Peyer's patch (tissue), 4 donors: Measurements from ENCODE around the gene NKX6-2. TPM values are rescaled to one million over a fixed set of nuclear protein-coding genes. Genes with fewer than 3 reads are reported as not detected.

Experiments
- DNase-seq, 3 donors: peaks; one replicate each; pipeline ENCODE4 v3.0.0-alpha.2; 2017 to 2019
- H3K27ac ChIP-seq, 4 donors: fragments of 200-600 bp; sonication (generic); one replicate each; pipeline ENCODE4 v1.5.1; 2016 to 2019
- H3K27me3 ChIP-seq, 2 donors: fragments of 200-600 bp; sonication (generic); one replicate each; pipeline ENCODE4 v1.5.1; 2019
- H3K36me3 ChIP-seq, 3 donors: fragments of 200-600 bp; sonication (generic); one replicate each; pipeline ENCODE4 v1.5.1; 2016 to 2019
- H3K4me1 ChIP-seq, 4 donors: fragments of 200-600 bp; sonication (generic); one replicate each; pipeline ENCODE4 v1.5.1; 2016 to 2019
- H3K4me3 ChIP-seq, 4 donors: fragments of 200-600 bp; sonication (generic); 1 replicate in 3 of 4; 2 replicates in 1 of 4; pipeline ENCODE4 v1.5.1; 2016 to 2019; ENCODE audit warnings: mild to moderate bottlenecking in 1 of 4
- H3K9me3 ChIP-seq, 4 donors: fragments of 200-600 bp; sonication (generic); one replicate each; pipeline ENCODE4 v1.5.1; 2016 to 2019; ENCODE audit warnings: mild to moderate bottlenecking in 1 of 4
- CTCF ChIP-seq, 6 experiments: fragments of 450-650 bp in 4 of 6; fragments of 200-600 bp in 2 of 6; sonication (generic) in 1 of 6; IDR thresholded peaks; one replicate each; pipeline ENCODE4 v1.5.1; 2017 to 2019; ENCODE audit warnings: antibody characterized with exemption in 6 of 6, mild to moderate bottlenecking in 3 of 6, moderate library complexity in 1 of 6
- POLR2A ChIP-seq, 2 donors: fragments of 450-650 bp; IDR thresholded peaks; one replicate each; pipeline ENCODE4 v1.5.1; 2017; ENCODE audit warnings: antibody characterized with exemption in 2 of 2, mild to moderate bottlenecking in 2 of 2, moderate library complexity in 2 of 2
- total RNA-seq, 4 donors: library from RNA; depleted of rRNA; stranded (reverse); fragments of >200 nt; gene quantifications; one replicate each; pipeline ENCODE4 v1.1.0, GENCODE V29; 2016

Gene NKX6-2
- total RNA-seq, 4 donors from 2014 or later = not detected

DNA sequence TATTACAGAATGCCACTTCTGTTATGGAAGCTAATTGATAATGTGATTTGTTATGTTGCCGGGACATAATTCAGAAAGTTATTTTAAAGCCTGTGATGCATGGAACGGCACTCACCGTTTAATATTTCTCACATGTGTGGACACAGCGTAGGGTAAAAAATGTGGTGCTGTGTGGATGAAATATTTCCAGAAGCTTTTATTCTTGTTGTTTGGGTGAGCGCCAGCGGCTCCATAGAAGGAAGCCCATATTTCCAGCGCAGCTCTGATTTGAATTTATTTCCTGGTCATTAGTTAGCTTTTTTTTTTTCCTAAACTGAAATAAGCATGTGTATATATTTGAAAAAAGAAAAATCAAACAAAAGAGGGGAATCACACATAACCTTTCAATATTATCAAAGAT lies 20.2 kb upstream of the NKX6-2 start:
- Histone ChIP-seq H3K27me3 (no peaks in the 10 kb centered on the region), H3K4me1 (no peaks in the 10 kb centered on the region), H3K27ac (no peak overlapping the region), H3K4me3 (no peak overlapping the region), H3K9me3 (peaks cover 0 to 5% (median 0%) of the 10 kb centered on the region in 4 donors), H3K36me3 (no peaks in the 10 kb centered on the region)
- DNase-seq = no peak
- TF ChIP-seq POLR2A (IDR thresholded peaks at IDR 0.05) (no peak), CTCF (IDR thresholded peaks at IDR 0.05) (no peak)

DNA sequence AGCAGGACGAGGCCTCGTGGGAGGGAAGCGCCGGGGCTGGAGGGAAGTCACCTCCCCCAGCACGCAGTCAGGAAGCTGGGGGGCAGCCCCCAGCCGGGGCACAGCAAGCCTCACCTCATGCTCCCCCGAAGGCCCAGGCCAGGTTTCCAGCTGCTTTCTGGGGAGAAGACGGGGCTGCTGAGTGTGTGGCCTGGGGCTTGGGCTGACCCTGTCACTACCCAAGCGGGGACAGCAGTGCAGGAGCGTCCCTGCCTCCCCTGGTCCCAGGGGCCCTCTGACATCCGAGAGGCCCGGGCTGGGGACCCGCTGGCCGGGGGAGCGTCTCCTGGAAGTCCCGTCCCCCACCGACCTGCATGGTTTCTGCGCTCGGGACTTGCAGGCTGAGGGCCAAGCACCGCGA lies 19.7 kb upstream of the NKX6-2 start:
- TF ChIP-seq CTCF (IDR thresholded peaks at IDR 0.05) (no peak), POLR2A (IDR thresholded peaks at IDR 0.05) (no peak)
- Histone ChIP-seq H3K4me1 (no peaks in the 10 kb centered on the region), H3K36me3 (no peaks in the 10 kb centered on the region), H3K27me3 (no peaks in the 10 kb centered on the region), H3K27ac (no peak overlapping the region), H3K9me3 (peaks cover 0 to 5% (median 0%) of the 10 kb centered on the region in 4 donors), H3K4me3 (no peak overlapping the region)
- no peak for DNase-seq

- Histone ChIP-seq H3K27me3 (no peaks in the 10 kb centered on the region), H3K4me3 (no peak overlapping the region), H3K4me1 (no peaks in the 10 kb centered on the region), H3K36me3 (no peaks in the 10 kb centered on the region), H3K27ac (no peak overlapping the region), H3K9me3 (peaks cover 0 to 5% (median 0%) of the 10 kb centered on the region in 4 donors)
- no peak for DNase-seq
- TF ChIP-seq POLR2A (IDR thresholded peaks at IDR 0.05) (no peak), CTCF (IDR thresholded peaks at IDR 0.05) (no peak)
These were observed 19.0 kb upstream of the NKX6-2 start for GRCh38 chr10:132804785-132805426.

- DNase-seq = no peak
- Histone ChIP-seq H3K27ac (no peak overlapping the region), H3K9me3 (peaks cover 0 to 5% (median 0%) of the 10 kb centered on the region in 4 donors), H3K4me3 (no peak overlapping the region), H3K36me3 (no peaks in the 10 kb centered on the region), H3K4me1 (no peaks in the 10 kb centered on the region), H3K27me3 (no peaks in the 10 kb centered on the region)
- TF ChIP-seq POLR2A (IDR thresholded peaks at IDR 0.05) (no peak), CTCF (IDR thresholded peaks at IDR 0.05) (no peak)
These were observed 18.3 kb upstream of the NKX6-2 start for GRCh38 chr10:132804287-132804686.

- Histone ChIP-seq H3K4me1 (no peaks in the 10 kb centered on the region), H3K27me3 (no peaks in the 10 kb centered on the region), H3K36me3 (no peaks in the 10 kb centered on the region), H3K9me3 (peaks cover 0 to 5% (median 0%) of the 10 kb centered on the region in 4 donors), H3K27ac (no peak overlapping the region), H3K4me3 (no peak overlapping the region)
- DNase-seq = no peak
- TF ChIP-seq POLR2A (IDR thresholded peaks at IDR 0.05) = no peak
- no peak for TF ChIP-seq CTCF (IDR thresholded peaks at IDR 0.05)
These were observed 17.7 kb upstream of the NKX6-2 start for GRCh38 chr10:132803416-132804210.
